Measurements from ENCODE around the gene SEMA4C.
A peak's percentile ranks its signal among the peaks of the same experiment; 100 is the strongest.

The SEMA4C gene

GRCh38 chr2:96876269-96877041 is 6.6 kb upstream of the SEMA4C start:
- in situ Hi-C loops (cut with HindIII; ENCODE audit: low sequenced_read_pairs), result no loop called here
- TF ChIP-seq CTCF (IDR thresholded peaks at IDR 0.05; ENCODE audit: low read depth, low read length), result no peak
- no peak overlapping the region for H3K4me3 ChIP-seq (ENCODE audit: low read depth, low read length)
- DNase-seq (ENCODE audit: low read depth, low spot score), result peak; percentile 48

- DNase-seq (ENCODE audit: low read depth, low spot score), result no peak
- TF ChIP-seq CTCF (IDR thresholded peaks at IDR 0.05; ENCODE audit: low read depth, low read length), result no peak
- no peak overlapping the region for H3K4me3 ChIP-seq (ENCODE audit: low read depth, low read length)
- in situ Hi-C loops (cut with HindIII; ENCODE audit: low sequenced_read_pairs), result no loop called here
Measured at GRCh38 chr2:96875498-96876268, 5.8 kb upstream of the SEMA4C start.

- H3K4me3 ChIP-seq (ENCODE audit: low read depth, low read length), result no peak overlapping the region
- DNase-seq (ENCODE audit: low read depth, low spot score), result no peak
- in situ Hi-C loops (cut with HindIII; ENCODE audit: low sequenced_read_pairs), result no loop called here
- TF ChIP-seq CTCF (IDR thresholded peaks at IDR 0.05; ENCODE audit: low read depth, low read length), result no peak
Measured at GRCh38 chr2:96874198-96874831, 4.4 kb upstream of the SEMA4C start.

- TF ChIP-seq CTCF (IDR thresholded peaks at IDR 0.05; ENCODE audit: low read depth, low read length), result no peak
- H3K4me3 ChIP-seq (ENCODE audit: low read depth, low read length), result no peak overlapping the region
- no peak for DNase-seq (ENCODE audit: low read depth, low spot score)
- in situ Hi-C loops (cut with HindIII; ENCODE audit: low sequenced_read_pairs), result no loop called here
Measured at GRCh38 chr2:96873651-96874096, 3.8 kb upstream of the SEMA4C start.

- in situ Hi-C loops (cut with HindIII; ENCODE audit: low sequenced_read_pairs), result no loop called here
- DNase-seq (ENCODE audit: low read depth, low spot score), result no peak
- no peak overlapping the region for H3K4me3 ChIP-seq (ENCODE audit: low read depth, low read length)
- no peak for TF ChIP-seq CTCF (IDR thresholded peaks at IDR 0.05; ENCODE audit: low read depth, low read length)
Measured at GRCh38 chr2:96872591-96873349, 2.9 kb upstream of the SEMA4C start.
